ENCODE data around the gene ZNF768. TPM values are rescaled to one million over a fixed set of nuclear protein-coding genes. Genes with fewer than 3 reads are reported as not detected.

The ZNF768 gene
- total RNA-seq: 10 to 100 TPM; 23.3 to 33.2 (median 29.8) TPM

DNA sequence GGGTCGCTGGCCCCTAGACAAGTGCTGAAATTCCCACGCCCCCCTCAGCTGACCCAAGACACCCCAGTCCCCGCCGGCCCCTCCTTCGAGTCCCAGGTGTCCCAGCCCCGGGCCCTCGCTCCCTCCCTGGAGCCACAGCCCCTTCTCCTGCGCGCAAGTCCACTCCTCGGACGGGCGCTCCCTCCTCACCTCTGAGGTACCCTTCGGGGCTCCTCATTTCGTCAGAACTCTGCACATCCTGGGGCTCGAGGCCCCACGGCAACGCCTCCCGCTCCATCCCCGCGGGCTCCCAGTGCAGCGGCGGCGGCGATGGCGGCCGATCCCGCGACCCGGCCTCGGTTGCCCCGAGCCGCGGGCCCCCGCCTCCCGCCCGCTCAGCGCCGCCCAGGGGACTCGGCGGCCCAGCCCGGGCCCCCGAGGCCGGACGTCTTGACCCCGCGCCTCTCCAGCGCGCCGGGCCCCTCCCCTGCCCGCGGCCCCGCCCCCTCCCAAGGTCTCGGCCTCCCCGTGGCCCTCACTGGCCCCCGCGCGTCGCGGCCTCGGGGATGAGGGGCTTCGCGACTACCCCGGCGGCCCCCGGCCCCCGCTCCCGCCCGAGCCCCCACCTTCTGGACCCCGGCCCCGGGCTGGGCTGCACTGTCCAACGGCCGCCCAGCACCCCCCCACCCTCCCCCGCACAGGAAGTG, at the start of gene ZNF768:
Gene ZNF768, minus strand, starts transcription at position 430 of the 686 bp plus-strand sequence. Its CDS starts 153 bp downstream, at position 277.
- Histone ChIP-seq H3K36me3 (peaks cover 6% of the 10 kb centered on the region), H3K27ac (peak within 1 kb of the TSS; percentile 97 to 98), H3K27me3 (no peaks in the 10 kb centered on the region), H3K9me3 (no peaks in the 10 kb centered on the region), H3K4me1 (peaks cover 0 to 10% of the 10 kb centered on the region in 2 donors), H3K4me3 (peak within 1 kb of the TSS; percentile 76 to 90 (median 88))
- intact Hi-C loops (cut with DNase I; ENCODE audit: low total_unique reads): loop anchor here (10.0 kb wide), 1 partner anchor 101 kb away; no protein-coding TSS in a partner anchor
- peak; percentile 47 to 56 for DNase-seq (ENCODE audit: low spot score in 2 of 2)
- TF ChIP-seq POLR2A (IDR thresholded peaks at IDR 0.05) (no peak), POLR2AphosphoS5 (IDR thresholded peaks at IDR 0.05) (no peak)
- TF ChIP-seq, protein P1, sequence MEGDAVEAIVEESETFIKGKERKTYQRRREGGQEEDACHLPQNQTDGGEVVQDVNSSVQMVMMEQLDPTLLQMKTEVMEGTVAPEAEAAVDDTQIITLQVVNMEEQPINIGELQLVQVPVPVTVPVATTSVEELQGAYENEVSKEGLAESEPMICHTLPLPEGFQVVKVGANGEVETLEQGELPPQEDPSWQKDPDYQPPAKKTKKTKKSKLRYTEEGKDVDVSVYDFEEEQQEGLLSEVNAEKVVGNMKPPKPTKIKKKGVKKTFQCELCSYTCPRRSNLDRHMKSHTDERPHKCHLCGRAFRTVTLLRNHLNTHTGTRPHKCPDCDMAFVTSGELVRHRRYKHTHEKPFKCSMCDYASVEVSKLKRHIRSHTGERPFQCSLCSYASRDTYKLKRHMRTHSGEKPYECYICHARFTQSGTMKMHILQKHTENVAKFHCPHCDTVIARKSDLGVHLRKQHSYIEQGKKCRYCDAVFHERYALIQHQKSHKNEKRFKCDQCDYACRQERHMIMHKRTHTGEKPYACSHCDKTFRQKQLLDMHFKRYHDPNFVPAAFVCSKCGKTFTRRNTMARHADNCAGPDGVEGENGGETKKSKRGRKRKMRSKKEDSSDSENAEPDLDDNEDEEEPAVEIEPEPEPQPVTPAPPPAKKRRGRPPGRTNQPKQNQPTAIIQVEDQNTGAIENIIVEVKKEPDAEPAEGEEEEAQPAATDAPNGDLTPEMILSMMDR (IDR thresholded peaks at IDR 0.05): no peak

DNA sequence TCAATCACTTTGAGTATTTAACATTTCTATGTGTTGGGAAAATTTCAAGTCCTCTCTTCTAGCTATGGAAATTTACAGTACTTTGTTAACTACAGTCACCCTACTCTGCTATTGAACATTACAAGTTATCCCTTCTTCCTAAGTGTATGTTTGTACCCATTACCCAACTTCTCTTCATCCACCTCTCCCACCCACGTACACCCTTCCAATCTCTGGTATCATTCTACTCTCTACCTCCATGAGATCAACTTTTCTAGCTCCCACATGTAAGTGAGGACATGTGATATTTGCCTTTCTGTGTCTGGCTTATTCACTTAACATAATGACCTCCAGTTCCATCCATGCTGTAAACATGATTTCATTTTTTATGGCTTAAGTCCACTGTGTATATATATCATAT, 48.3 kb upstream of the ZNF768 start:
- Histone ChIP-seq H3K27ac (no peak overlapping the region), H3K9me3 (no peaks in the 10 kb centered on the region), H3K36me3 (no peaks in the 10 kb centered on the region), H3K27me3 (no peaks in the 10 kb centered on the region), H3K4me3 (no peak overlapping the region), H3K4me1 (peaks cover 3 to 8% of the 10 kb centered on the region in 2 donors)
- no peak for DNase-seq (ENCODE audit: low spot score in 2 of 2)
- TF ChIP-seq POLR2A (IDR thresholded peaks at IDR 0.05): no peak
- TF ChIP-seq, protein P1 (IDR thresholded peaks at IDR 0.05): no peak
- TF ChIP-seq POLR2AphosphoS5 (IDR thresholded peaks at IDR 0.05): no peak
- intact Hi-C loops (cut with DNase I; ENCODE audit: low total_unique reads): no loop called here

DNA sequence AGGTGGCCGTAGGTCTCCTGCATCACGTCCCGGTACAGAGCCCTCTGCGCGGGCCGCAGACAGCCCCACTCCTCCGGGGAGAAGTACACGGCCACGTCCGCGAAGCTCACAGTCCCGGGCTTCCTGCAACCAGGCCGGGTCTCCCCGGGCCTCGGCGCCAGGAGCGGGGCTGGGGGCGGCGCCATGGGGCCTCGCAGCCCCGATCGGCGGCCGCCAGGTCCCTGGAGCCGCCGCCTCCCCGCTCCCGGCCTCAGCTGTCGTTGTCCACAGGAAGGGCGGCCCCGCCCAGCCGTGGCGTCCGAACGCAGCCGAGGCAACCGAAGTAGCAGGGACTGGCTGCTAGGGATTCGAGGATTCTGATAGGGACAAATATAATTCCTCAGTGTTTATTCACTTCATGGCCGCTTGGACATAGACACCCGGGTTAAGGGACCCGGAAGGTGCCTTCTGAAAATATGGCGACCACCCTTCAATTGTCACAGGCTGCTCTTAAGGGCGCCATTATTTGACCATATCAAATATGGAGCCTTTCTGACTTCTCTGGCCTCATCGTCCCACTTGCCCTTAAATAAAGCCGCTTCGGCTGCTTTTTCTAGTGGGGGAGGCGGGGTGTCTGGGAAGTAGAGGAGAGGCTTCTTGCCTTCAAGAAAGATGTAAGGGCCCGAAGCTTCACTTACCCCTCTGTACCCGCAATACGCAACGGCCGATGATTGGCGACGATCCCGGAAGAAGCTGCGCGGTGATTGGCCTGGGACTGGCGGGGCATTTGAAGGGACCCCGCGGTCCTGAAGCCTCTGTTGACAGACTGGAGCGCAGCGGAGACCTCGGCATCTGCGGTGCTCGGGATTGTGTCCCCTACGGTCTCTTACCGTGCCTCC, 45.3 kb upstream of the ZNF768 start, which contains the start of gene ZNF688:
Gene ZNF688, minus strand, starts transcription at position 270 of the 878 bp plus-strand sequence. Its CDS starts 85 bp downstream, at position 185.
- peaks cover 3 to 8% of the 10 kb centered on the region in 2 donors for H3K4me1 ChIP-seq

DNA sequence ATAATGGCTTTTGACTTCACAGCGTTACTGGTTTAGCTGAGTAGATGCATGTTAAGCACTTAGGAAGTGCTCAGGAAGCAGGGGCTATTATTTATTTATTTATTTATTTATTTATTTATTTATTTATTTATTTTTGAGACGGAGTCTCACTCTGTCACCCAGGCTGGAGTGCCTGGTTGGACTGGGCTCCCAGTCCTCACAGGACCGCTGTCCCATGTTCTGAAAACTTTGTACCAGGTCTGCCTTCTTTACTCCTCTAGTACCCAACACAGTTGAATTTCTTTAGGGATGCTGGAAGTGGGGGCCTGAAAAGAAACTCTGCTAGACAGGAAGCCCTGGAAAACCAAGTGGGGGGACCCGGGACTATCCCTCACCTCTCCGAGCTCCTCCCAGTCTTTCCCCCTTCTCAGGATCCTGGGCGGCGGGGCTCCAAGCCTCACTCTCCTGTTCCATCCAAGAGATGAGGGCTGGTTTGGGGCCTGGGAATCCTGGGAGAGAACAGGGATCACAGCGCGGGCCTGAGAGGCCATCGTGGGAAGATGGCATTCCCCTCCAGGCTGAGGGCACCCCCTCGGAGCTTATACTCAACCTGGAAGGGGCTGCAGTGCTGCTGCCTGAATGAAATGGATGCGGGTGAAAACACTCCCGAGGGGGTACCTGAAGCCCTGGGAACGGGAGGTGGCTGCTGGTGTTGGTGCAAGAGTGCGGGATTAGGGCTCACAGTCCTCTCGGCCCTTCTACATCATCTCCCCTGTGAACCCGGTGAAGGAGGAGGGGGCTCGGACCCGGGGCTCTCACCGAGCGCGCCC, 44.5 kb upstream of the ZNF768 start:
- Histone ChIP-seq H3K27ac (peak overlapping the region; percentile 98), H3K4me1 (peaks cover 3 to 8% of the 10 kb centered on the region in 2 donors), H3K27me3 (no peaks in the 10 kb centered on the region), H3K9me3 (no peaks in the 10 kb centered on the region), H3K4me3 (peak overlapping the region; percentile 80 to 89 (median 84)), H3K36me3 (no peaks in the 10 kb centered on the region)
- no peak for DNase-seq (ENCODE audit: low spot score in 2 of 2)
- TF ChIP-seq POLR2AphosphoS5 (IDR thresholded peaks at IDR 0.05) (no peak), POLR2A (IDR thresholded peaks at IDR 0.05) (no peak)
- TF ChIP-seq, protein P1 (IDR thresholded peaks at IDR 0.05): no peak
- intact Hi-C loops (cut with DNase I; ENCODE audit: low total_unique reads): no loop called here

More for the DNA sequence above, 45.3 kb upstream of the ZNF768 start, which contains the start of gene ZNF688:
- H3K9me3 ChIP-seq: no peaks in the 10 kb centered on the region
- peak within 1 kb of the TSS; percentile 98 for H3K27ac ChIP-seq
- peak; percentile 95 to 97 for DNase-seq (ENCODE audit: low spot score in 2 of 2)
- intact Hi-C loops (cut with DNase I; ENCODE audit: low total_unique reads): no loop called here
- H3K4me3 ChIP-seq: peak within 1 kb of the TSS; percentile 80 to 89 (median 84)
- H3K27me3 ChIP-seq: no peaks in the 10 kb centered on the region
- H3K36me3 ChIP-seq: no peaks in the 10 kb centered on the region
- peak; percentile 56 to 90 (median 85) for TF ChIP-seq POLR2AphosphoS5 (IDR thresholded peaks at IDR 0.05)
- TF ChIP-seq, protein P1 (IDR thresholded peaks at IDR 0.05): peak in 1 of 3 donors; percentile 24
- no peak for TF ChIP-seq POLR2A (IDR thresholded peaks at IDR 0.05)

All from breast epithelium (tissue), 4 donors.